ENCODE results near the gene ACP2. TPM values are rescaled to one million over a fixed set of nuclear protein-coding genes. Genes with fewer than 3 reads are reported as not detected.

The ACP2 gene
- total RNA-seq, 1 donor = 32.2 TPM

DNA sequence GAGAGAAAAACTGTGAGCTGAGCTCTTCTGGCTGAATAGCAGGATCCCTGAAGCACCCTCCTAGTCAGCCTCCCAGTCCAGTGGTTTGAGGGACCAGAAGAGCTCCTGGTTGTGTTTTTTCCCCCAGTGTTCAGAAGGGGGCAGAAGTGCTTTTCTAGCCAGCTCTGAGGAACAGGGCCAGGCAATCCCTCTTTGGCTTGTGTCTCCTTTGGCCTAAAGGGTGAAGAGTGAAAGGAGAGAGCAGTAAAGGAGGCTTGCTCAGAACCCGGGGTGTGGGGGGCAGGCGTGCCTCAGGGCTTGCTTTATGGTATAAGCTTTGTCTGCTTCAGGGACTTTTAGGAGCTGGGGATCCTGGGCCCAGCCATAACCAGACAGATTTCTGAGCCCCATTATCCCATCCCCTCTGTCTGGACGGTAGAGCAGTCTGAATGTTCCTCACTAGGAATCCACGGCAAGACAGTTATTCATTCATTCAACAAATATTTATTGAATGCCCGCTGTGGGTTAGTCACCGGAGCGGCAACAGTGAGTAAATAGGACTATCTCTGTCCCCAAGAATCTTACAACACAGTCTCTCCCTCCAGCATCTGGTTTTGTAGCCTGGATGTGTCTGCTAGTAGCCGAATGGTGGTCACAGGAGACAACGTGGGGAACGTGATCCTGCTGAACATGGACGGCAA lies 14.5 kb downstream of the ACP2 start:
- H3K27me3 ChIP-seq (ENCODE audit: insufficient read depth, low read length) = no peaks in the 10 kb centered on the region
- TF ChIP-seq, protein P1, sequence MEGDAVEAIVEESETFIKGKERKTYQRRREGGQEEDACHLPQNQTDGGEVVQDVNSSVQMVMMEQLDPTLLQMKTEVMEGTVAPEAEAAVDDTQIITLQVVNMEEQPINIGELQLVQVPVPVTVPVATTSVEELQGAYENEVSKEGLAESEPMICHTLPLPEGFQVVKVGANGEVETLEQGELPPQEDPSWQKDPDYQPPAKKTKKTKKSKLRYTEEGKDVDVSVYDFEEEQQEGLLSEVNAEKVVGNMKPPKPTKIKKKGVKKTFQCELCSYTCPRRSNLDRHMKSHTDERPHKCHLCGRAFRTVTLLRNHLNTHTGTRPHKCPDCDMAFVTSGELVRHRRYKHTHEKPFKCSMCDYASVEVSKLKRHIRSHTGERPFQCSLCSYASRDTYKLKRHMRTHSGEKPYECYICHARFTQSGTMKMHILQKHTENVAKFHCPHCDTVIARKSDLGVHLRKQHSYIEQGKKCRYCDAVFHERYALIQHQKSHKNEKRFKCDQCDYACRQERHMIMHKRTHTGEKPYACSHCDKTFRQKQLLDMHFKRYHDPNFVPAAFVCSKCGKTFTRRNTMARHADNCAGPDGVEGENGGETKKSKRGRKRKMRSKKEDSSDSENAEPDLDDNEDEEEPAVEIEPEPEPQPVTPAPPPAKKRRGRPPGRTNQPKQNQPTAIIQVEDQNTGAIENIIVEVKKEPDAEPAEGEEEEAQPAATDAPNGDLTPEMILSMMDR (IDR thresholded peaks at IDR 0.05; ENCODE audit: extremely low read depth, low read depth, low read length) = peak; percentile 55
- H3K4me3 ChIP-seq (ENCODE audit: insufficient read depth, low read length) = peak overlapping the region; percentile 31
- no peaks in the 10 kb centered on the region for H4K20me1 ChIP-seq (ENCODE audit: insufficient read depth, low read length)
- peak; percentile 91 for DNase-seq (ENCODE audit: insufficient read length, low spot score, missing footprints)
- H3K27ac ChIP-seq (ENCODE audit: low read depth, low read length) = peak overlapping the region; percentile 54
- H3K9me3 ChIP-seq (ENCODE audit: low read depth, low read length) = no peaks in the 10 kb centered on the region
- peak overlapping the region; percentile 63 for H3K4me2 ChIP-seq (ENCODE audit: insufficient read depth, low read length)
- H2AFZ ChIP-seq (ENCODE audit: low read length) = peak overlapping the region; percentile 25
- H3K4me1 ChIP-seq (ENCODE audit: insufficient read depth, low read length) = peaks cover 23% of the 10 kb centered on the region
- H3K79me2 ChIP-seq (ENCODE audit: insufficient read depth, low read length) = no peaks in the 10 kb centered on the region
- H3K36me3 ChIP-seq (ENCODE audit: insufficient read depth, low read length) = peaks cover 42% of the 10 kb centered on the region

DNA sequence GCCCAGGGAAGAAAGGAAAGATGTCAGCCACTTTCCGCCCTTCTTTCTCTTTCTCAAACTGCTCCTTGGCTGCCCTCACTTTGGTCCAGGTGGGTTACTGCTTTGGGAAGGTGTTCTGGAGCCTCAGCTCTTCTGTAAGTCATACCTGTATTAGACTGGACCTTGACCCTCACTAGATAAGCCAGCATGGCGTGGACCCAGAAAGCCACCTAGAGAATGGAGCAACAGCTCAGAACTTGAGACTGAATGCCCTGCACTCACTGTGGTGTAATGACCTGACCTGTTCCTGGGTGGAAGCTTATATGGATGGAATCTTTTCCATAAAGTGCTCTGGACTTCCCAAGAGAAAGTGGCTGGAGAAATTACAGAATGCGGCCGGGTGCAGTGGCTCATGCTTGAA lies 15.6 kb downstream of the ACP2 start:
- TF ChIP-seq, protein P1 (IDR thresholded peaks at IDR 0.05; ENCODE audit: extremely low read depth, low read depth, low read length) = no peak
- Histone ChIP-seq H3K4me2 (ENCODE audit: insufficient read depth, low read length) (no peak overlapping the region), H3K27ac (ENCODE audit: low read depth, low read length) (no peak overlapping the region), H3K36me3 (ENCODE audit: insufficient read depth, low read length) (peaks cover 39% of the 10 kb centered on the region), H3K27me3 (ENCODE audit: insufficient read depth, low read length) (no peaks in the 10 kb centered on the region), H2AFZ (ENCODE audit: low read length) (no peak overlapping the region), H3K9me3 (ENCODE audit: low read depth, low read length) (no peaks in the 10 kb centered on the region), H3K79me2 (ENCODE audit: insufficient read depth, low read length) (no peaks in the 10 kb centered on the region), H3K4me1 (ENCODE audit: insufficient read depth, low read length) (peaks cover 23% of the 10 kb centered on the region), H3K4me3 (ENCODE audit: insufficient read depth, low read length) (no peak overlapping the region), H4K20me1 (ENCODE audit: insufficient read depth, low read length) (no peaks in the 10 kb centered on the region)
- DNase-seq (ENCODE audit: insufficient read length, low spot score, missing footprints) = no peak

DNA sequence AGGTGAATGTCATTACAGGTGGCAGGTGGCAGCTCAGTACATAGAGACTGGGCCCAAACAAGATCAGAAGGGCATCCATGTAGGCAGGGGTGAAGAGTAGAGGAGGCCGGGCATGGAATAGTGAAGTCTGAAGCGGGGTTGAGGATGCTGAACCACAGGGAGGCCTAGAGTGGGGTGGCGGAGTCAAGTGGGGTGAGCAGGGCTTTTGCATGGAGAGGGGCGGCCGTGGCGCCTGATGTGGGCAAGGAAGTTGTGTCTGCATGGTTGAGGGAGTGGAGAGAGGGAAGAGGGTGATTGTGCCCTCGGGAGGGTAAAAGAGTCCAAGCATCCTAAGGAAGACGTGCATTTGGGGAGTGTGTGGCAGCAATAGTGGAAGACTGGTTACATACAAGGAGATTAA lies 19.5 kb downstream of the ACP2 start:
- TF ChIP-seq, protein P1 (IDR thresholded peaks at IDR 0.05; ENCODE audit: extremely low read depth, low read depth, low read length) = no peak
- H3K4me2 ChIP-seq (ENCODE audit: insufficient read depth, low read length) = no peak overlapping the region
- peaks cover 37% of the 10 kb centered on the region for H3K36me3 ChIP-seq (ENCODE audit: insufficient read depth, low read length)
- H3K27ac ChIP-seq (ENCODE audit: low read depth, low read length) = no peak overlapping the region
- no peak overlapping the region for H2AFZ ChIP-seq (ENCODE audit: low read length)
- no peak overlapping the region for H3K4me3 ChIP-seq (ENCODE audit: insufficient read depth, low read length)
- H3K4me1 ChIP-seq (ENCODE audit: insufficient read depth, low read length) = peaks cover 8% of the 10 kb centered on the region
- no peaks in the 10 kb centered on the region for H3K27me3 ChIP-seq (ENCODE audit: insufficient read depth, low read length)
- no peaks in the 10 kb centered on the region for H4K20me1 ChIP-seq (ENCODE audit: insufficient read depth, low read length)
- no peaks in the 10 kb centered on the region for H3K9me3 ChIP-seq (ENCODE audit: low read depth, low read length)
- DNase-seq (ENCODE audit: insufficient read length, low spot score, missing footprints) = no peak
- H3K79me2 ChIP-seq (ENCODE audit: insufficient read depth, low read length) = peaks cover 3% of the 10 kb centered on the region

DNA sequence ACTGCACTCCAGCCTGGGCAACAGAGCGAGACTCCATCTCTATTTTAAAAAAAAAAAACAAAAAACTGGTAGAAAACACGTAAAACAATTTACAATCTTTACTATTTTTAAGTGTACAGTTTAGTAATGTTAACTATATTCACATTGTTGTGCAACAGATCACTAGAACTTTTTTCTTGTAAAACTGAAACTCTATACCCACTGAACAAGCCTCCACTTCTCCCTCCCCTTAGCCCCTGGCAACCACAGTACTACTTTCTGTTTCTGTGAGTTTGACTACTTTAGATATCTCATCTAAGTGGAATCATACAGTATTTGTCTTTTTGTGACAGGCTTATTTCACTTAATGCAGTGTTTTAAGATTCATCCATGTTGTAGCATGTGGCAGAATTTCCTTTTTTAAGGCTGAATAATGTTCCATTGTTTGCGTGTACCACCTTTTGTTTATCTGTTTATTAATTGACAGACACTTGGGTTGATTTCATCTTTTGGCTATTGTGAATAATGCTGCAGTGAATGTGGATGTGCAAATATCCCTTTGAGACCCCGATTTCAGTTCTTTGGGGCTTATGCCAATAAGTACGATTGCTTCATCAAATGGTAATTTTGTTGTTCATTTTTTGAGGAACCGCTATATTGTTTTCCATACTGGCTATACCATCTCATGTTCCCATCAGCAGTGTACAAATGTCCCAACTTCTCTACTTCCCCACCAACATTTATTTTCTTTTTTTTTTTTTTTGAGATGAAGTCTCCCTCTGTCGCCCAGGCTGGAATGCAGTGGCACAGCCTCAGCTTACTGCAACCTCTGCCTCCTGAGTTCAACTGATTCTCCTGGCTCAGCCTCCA lies 22.8 kb downstream of the ACP2 start:
- H3K27me3 ChIP-seq (ENCODE audit: insufficient read depth, low read length) = no peaks in the 10 kb centered on the region
- no peak for DNase-seq (ENCODE audit: insufficient read length, low spot score, missing footprints)
- TF ChIP-seq, protein P1 (IDR thresholded peaks at IDR 0.05; ENCODE audit: extremely low read depth, low read depth, low read length) = no peak
- H3K9me3 ChIP-seq (ENCODE audit: low read depth, low read length) = no peaks in the 10 kb centered on the region
- H3K79me2 ChIP-seq (ENCODE audit: insufficient read depth, low read length) = peaks cover 3% of the 10 kb centered on the region
- H4K20me1 ChIP-seq (ENCODE audit: insufficient read depth, low read length) = no peaks in the 10 kb centered on the region
- H2AFZ ChIP-seq (ENCODE audit: low read length) = no peak overlapping the region
- H3K4me2 ChIP-seq (ENCODE audit: insufficient read depth, low read length) = no peak overlapping the region
- peaks cover under 1% of the 10 kb centered on the region for H3K4me1 ChIP-seq (ENCODE audit: insufficient read depth, low read length)
- H3K36me3 ChIP-seq (ENCODE audit: insufficient read depth, low read length) = peaks cover 38% of the 10 kb centered on the region
- no peak overlapping the region for H3K4me3 ChIP-seq (ENCODE audit: insufficient read depth, low read length)
- H3K27ac ChIP-seq (ENCODE audit: low read depth, low read length) = peak overlapping the region; percentile 28

Data from osteoblast (primary cell).